Right atrium auricular region (tissue), 2 donors: ENCODE measurements around the gene ZSWIM3. TPM values are rescaled to one million over a fixed set of nuclear protein-coding genes. Genes with fewer than 3 reads are reported as not detected.

Experiments
- DNase-seq: peaks from one replicate; pipeline ENCODE4 v3.0.0-alpha.2; 2019; ENCODE audit warnings: low spot score
- H3K27ac ChIP-seq, 2 donors: fragments of 200-600 bp; sonication (generic); 1 replicate in 1 of 2; 2 replicates in 1 of 2; pipeline ENCODE4 v1.5.1; 2016 to 2019
- H3K27me3 ChIP-seq, 2 donors: fragments of 200-600 bp; sonication (generic); one replicate each; pipeline versions ENCODE4 v1.5.1 to v1.6.0; 2017 to 2019
- H3K36me3 ChIP-seq: fragments of 200-600 bp; sonication (generic); one replicate; pipeline ENCODE4 v1.5.1; 2016
- H3K4me1 ChIP-seq, 2 donors: fragments of 200-600 bp; sonication (generic); one replicate each; pipeline versions ENCODE4 v1.5.1 to v1.6.0; 2017 to 2019
- H3K4me3 ChIP-seq, 2 donors: fragments of 200-600 bp; sonication (generic); 1 replicate in 1 of 2; 2 replicates in 1 of 2; pipeline ENCODE4 v1.5.1; 2017 to 2019; ENCODE audit warnings: mild to moderate bottlenecking in 1 of 2, moderate library complexity in 1 of 2
- H3K9me3 ChIP-seq, 2 donors: fragments of 200-600 bp; sonication (generic); one replicate each; pipeline ENCODE4 v1.5.1; 2019
- total RNA-seq, 2 donors: library from RNA; depleted of rRNA; stranded (reverse); fragments of >200 nt; gene quantifications; one replicate each; pipeline ENCODE4 v1.1.0, GENCODE V29; 2016
- TF ChIP-seq, protein P1 (sequence below), 2 donors: fragments of 200-600 bp; sonication (generic); IDR thresholded peaks; one replicate each; pipeline ENCODE4 v1.5.1; 2019; ENCODE audit warnings: antibody characterized with exemption in 2 of 2

ZSWIM3 gene
- 1 to 10 TPM; 2.4 to 3.7 TPM for total RNA-seq

DNA sequence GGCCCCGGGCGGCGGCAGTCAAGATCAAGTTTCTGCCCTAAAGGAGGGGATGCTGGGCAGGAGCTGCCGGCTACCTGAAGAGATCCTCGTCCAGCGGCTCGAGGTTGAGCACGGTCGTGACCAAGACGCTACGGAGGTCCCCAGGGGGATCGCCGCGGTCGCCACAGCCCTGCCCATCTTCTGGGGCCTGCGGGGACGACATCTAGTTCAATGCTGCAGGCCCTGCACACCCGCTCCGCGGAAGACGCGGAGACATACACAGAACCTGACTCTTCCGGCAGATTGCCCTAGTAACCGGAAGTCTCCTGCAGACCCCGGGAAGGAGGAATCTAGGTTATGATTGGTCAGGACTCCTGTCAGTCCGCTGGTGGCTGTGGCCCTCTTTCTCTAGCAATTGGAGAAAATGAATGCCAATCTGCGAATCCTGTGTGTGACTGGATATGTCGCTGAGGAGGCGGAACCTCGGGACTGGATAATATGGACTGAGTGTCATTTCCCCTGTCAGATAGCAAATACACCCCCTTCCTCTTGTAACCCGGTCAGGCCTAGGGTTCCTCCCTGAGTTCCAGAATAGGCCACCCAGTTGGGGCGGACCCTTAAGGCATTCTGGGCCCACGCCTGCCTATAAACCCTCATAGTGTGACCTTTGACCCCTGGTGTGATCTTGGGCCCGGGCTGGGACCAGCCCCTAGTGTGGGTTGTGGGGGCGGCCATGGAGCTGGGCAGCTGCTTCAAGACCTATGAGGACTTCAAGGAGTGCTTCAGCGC is at the start of gene ZSWIM3, which contains the start of gene ACOT8:
ZSWIM3 (plus strand) TSS at position 501 of the 768 bp plus-strand sequence; CDS start at position 713, 212 bp downstream.
ACOT8 (minus strand) TSS at position 279 of the 768 bp plus-strand sequence; CDS start at position 202, 77 bp downstream.
- peaks cover 0 to 33% of the 10 kb centered on the region in 2 donors for H3K4me1 ChIP-seq
- H3K36me3 ChIP-seq, result peaks cover 11% of the 10 kb centered on the region
- no peaks in the 10 kb centered on the region for H3K27me3 ChIP-seq
- no peaks in the 10 kb centered on the region for H3K9me3 ChIP-seq
- TF ChIP-seq, protein P1, sequence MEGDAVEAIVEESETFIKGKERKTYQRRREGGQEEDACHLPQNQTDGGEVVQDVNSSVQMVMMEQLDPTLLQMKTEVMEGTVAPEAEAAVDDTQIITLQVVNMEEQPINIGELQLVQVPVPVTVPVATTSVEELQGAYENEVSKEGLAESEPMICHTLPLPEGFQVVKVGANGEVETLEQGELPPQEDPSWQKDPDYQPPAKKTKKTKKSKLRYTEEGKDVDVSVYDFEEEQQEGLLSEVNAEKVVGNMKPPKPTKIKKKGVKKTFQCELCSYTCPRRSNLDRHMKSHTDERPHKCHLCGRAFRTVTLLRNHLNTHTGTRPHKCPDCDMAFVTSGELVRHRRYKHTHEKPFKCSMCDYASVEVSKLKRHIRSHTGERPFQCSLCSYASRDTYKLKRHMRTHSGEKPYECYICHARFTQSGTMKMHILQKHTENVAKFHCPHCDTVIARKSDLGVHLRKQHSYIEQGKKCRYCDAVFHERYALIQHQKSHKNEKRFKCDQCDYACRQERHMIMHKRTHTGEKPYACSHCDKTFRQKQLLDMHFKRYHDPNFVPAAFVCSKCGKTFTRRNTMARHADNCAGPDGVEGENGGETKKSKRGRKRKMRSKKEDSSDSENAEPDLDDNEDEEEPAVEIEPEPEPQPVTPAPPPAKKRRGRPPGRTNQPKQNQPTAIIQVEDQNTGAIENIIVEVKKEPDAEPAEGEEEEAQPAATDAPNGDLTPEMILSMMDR (IDR thresholded peaks at IDR 0.05), result no peak
- H3K4me3 ChIP-seq, result peak within 1 kb of the TSS; percentile 75 to 87
- H3K27ac ChIP-seq, result peak within 1 kb of the TSS; percentile 72 to 80
- peak; percentile 98 for DNase-seq

DNA sequence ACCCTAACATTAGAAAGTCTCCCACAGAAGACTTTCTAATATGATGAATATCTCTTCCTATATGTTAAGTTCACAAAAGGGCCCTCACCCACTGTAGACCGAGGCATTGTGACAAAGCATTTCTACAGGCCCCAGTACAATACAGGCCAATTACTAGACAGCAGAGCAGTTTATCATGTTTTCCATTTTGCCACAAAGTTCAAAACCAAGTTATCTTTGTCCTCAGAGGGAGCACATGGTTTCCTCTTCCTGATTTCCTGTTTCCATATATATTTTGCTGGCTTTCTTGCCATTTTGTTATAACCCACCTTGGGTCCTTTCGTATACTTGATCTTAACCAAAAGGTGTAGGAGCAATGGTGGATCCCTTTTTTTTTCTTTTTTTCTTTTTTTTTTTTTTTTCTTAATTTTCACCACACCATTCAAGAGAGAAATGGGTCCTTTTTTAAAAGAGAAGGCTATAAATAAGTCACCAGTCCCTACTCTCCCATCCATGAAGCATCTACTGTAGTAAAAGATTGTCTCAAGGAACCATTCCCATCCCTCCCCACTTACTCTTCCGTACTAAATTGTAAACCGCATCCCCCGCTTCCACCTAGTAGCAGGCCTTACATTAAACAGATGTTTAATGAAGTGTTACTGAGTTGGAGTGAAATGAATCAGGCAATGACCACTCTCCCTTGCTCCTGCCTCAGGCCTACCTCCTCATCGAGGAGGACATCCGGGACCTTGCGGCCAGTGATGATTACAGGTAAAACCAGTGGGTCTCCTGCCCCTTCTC is 47.0 kb upstream of the ZSWIM3 start:
- Histone ChIP-seq H3K4me1 (peaks cover 0 to 8% of the 10 kb centered on the region in 2 donors), H3K27ac (no peak overlapping the region), H3K9me3 (no peaks in the 10 kb centered on the region), H3K36me3 (peaks cover 53% of the 10 kb centered on the region), H3K4me3 (no peak overlapping the region), H3K27me3 (no peaks in the 10 kb centered on the region)
- DNase-seq, result no peak
- TF ChIP-seq, protein P1 (IDR thresholded peaks at IDR 0.05), result no peak

DNA sequence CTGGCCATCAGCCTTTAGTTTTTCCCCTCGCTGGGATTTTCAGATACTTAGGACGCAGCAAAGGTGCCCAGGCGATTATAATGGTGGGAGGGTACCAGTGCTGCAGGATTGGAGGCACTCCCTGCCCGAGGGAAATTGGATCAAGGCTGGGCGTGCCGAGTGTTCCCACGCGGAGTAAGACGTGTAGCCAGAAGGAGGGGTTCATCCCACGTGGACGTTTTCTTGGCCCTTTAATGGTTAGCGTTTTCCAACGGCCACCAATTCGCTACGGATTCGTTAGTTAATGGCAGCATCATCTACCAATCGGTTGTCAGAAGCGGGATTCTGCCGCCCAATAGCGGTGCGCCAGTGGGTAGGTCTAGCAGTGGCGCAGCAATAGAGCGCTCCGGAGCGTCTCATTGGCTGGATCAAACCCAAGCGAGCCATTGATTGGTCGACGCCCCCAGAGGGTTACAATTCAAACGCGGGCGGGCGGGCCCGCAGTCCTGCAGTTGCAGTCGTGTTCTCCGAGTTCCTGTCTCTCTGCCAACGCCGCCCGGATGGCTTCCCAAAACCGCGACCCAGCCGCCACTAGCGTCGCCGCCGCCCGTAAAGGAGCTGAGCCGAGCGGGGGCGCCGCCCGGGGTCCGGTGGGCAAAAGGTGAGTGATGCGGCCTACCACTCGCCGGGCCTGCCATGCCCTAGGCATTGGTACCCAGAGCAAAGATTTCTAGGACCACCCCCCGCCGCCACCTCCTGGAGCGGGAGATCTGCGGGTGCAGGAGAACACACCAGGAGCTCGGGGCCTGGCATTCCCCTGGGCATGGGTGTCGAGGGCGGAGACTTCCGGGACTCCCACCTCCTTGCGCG is 45.0 kb upstream of the ZSWIM3 start, which contains the start of gene UBE2C:
UBE2C (plus strand) TSS at position 488 of the 849 bp plus-strand sequence; CDS start at position 540, 52 bp downstream.
- H3K4me3 ChIP-seq, result peak within 1 kb of the TSS; percentile 39 to 65
- peak; percentile 100 for DNase-seq
- no peaks in the 10 kb centered on the region for H3K9me3 ChIP-seq
- no peaks in the 10 kb centered on the region for H3K27me3 ChIP-seq
- peak within 1 kb of the TSS; percentile 50 to 54 for H3K27ac ChIP-seq
- H3K36me3 ChIP-seq, result peaks cover 38% of the 10 kb centered on the region
- peaks cover 0 to 10% of the 10 kb centered on the region in 2 donors for H3K4me1 ChIP-seq
- TF ChIP-seq, protein P1 (IDR thresholded peaks at IDR 0.05), result no peak

DNA sequence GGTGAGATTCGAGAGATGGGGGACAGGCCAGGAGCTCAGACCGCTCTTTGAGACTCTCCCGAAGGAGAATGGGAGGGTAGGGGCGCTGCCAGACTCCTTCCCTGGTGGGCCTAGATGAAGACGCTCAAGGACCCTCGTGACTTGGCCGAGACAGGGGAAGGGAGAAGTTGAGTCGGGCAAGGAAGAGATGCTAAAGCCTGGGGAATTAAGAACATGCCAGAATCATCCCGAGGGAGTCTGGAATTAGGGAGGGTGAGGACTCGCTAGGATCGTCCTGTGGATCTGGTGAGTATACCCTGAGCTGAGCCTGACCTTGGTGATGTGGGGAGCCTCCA is 44.4 kb upstream of the ZSWIM3 start:
- TF ChIP-seq, protein P1 (IDR thresholded peaks at IDR 0.05), result no peak
- Histone ChIP-seq H3K27me3 (no peaks in the 10 kb centered on the region), H3K9me3 (no peaks in the 10 kb centered on the region), H3K27ac (no peak overlapping the region), H3K4me3 (peak overlapping the region; percentile 39 to 65), H3K4me1 (peaks cover 0 to 16% of the 10 kb centered on the region in 2 donors), H3K36me3 (peaks cover 32% of the 10 kb centered on the region)
- no peak for DNase-seq

DNA sequence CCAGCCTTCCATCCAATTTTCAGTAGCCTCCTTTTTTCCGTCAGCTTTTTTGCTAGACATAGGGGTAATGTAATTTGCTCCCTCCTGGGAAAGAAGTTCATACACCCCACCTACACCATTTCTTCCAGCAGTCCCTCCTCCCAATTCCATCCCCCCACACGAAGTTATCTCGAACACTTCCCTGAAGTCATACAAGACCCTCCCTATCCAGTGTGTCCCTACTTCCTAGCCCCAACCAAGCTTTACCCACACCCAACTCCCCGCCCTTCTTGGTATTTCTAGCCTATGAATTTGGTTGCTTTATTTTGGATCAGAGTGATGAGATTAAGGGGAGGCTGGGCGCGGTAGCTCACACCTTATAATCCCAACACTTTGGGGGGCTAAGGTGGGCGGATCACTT is 43.9 kb upstream of the ZSWIM3 start:
- TF ChIP-seq, protein P1 (IDR thresholded peaks at IDR 0.05), result no peak
- H3K36me3 ChIP-seq, result peaks cover 27% of the 10 kb centered on the region
- no peak overlapping the region for H3K27ac ChIP-seq
- peak overlapping the region in 1 of 2 donors; percentile 65 for H3K4me3 ChIP-seq
- no peak for DNase-seq
- H3K9me3 ChIP-seq, result no peaks in the 10 kb centered on the region
- H3K4me1 ChIP-seq, result peaks cover 0 to 16% of the 10 kb centered on the region in 2 donors
- H3K27me3 ChIP-seq, result no peaks in the 10 kb centered on the region
